Liver (tissue), 9 donors: ENCODE measurements around the gene LDB3. TPM values are rescaled to one million over a fixed set of nuclear protein-coding genes. Genes with fewer than 3 reads are reported as not detected.

ENCODE experiments used
- DNase-seq: peaks from one replicate; pipeline ENCODE4 v3.0.0-alpha.2; 2017; ENCODE audit warnings: low spot score
- H3K27ac ChIP-seq, 2 donors: one replicate each; pipeline ENCODE4 v1.7.0; 2013; ENCODE audit warnings: inconsistent platforms in 2 of 2, low read length in 2 of 2, control low read depth in 1 of 2, low read depth in 1 of 2, mild to moderate bottlenecking in 1 of 2
- H3K27me3 ChIP-seq, 4 donors: one replicate each; pipeline versions ENCODE4 v1.6.1 to v1.7.0; 2013; ENCODE audit warnings: low read length in 3 of 4, inconsistent platforms in 1 of 4, mild to moderate bottlenecking in 1 of 4, moderate library complexity in 1 of 4; ENCODE audit not compliant: control insufficient read depth in 4 of 4, insufficient read depth in 4 of 4
- H3K36me3 ChIP-seq, 4 donors: one replicate each; pipeline versions ENCODE4 v1.6.1 to v1.7.0; 2013; ENCODE audit warnings: low read length in 3 of 4, mild to moderate bottlenecking in 3 of 4, low read depth in 1 of 4, moderate library complexity in 1 of 4; ENCODE audit not compliant: control insufficient read depth in 4 of 4, insufficient read depth in 3 of 4
- H3K4me1 ChIP-seq, 4 donors: one replicate each; pipeline versions ENCODE4 v1.6.1 to v1.7.0; 2013; ENCODE audit warnings: low read length in 3 of 4, mild to moderate bottlenecking in 3 of 4, moderate library complexity in 1 of 4; ENCODE audit not compliant: control insufficient read depth in 4 of 4, insufficient read depth in 4 of 4
- H3K4me3 ChIP-seq, 3 donors: one replicate each; pipeline versions ENCODE4 v1.6.1 to v1.7.0; 2013; ENCODE audit warnings: low read length in 3 of 3, control low read depth in 1 of 3, low read depth in 1 of 3, mild to moderate bottlenecking in 1 of 3
- H3K9ac ChIP-seq, 2 donors: one replicate each; pipeline ENCODE4 v1.7.0; 2013; ENCODE audit warnings: low read length in 2 of 2, mild to moderate bottlenecking in 2 of 2, moderate library complexity in 2 of 2, control low read depth in 1 of 2, low read depth in 1 of 2
- H3K9me3 ChIP-seq, 4 donors: one replicate each; pipeline versions ENCODE4 v1.6.1 to v1.7.0; 2013; ENCODE audit warnings: low read length in 3 of 4; ENCODE audit not compliant: control insufficient read depth in 4 of 4
- ATF3 ChIP-seq: IDR thresholded peaks from 2 replicates; pipeline ENCODE4 v1.6.1; 2016; ENCODE audit warnings: antibody characterized with exemption
- CTCF ChIP-seq: fragments of 150-350 bp; IDR thresholded peaks from 2 replicates; pipeline ENCODE4 v1.5.1; 2017; ENCODE audit warnings: improper control_type of control experiment, low read depth, low read length; ENCODE audit not compliant: missing input control
- EGR1 ChIP-seq, 2 donors: IDR thresholded peaks; 2 replicates each; pipeline ENCODE4 v1.6.1; 2016 to 2018; ENCODE audit warnings: antibody characterized with exemption in 2 of 2, low read depth in 2 of 2
- FOXA1 ChIP-seq: IDR thresholded peaks from 2 replicates; pipeline ENCODE4 v1.6.1; 2016; ENCODE audit warnings: antibody characterized with exemption
- FOXA2 ChIP-seq: IDR thresholded peaks from 2 replicates; pipeline ENCODE4 v1.6.1; 2016; ENCODE audit warnings: antibody characterized with exemption
- GABPA ChIP-seq, 2 donors: IDR thresholded peaks in 1 of 2; conservative IDR thresholded peaks in 1 of 2; 2 replicates each; pipeline ENCODE4 v1.6.1; 2016; ENCODE audit warnings: antibody characterized with exemption in 2 of 2, mild to moderate bottlenecking in 1 of 2, moderate library complexity in 1 of 2
- HNF4A ChIP-seq, 2 donors: conservative IDR thresholded peaks; 2 replicates each; pipeline ENCODE4 v1.6.1; 2016; ENCODE audit warnings: antibody characterized with exemption in 2 of 2, mild to moderate bottlenecking in 2 of 2
- JUND ChIP-seq, 2 donors: IDR thresholded peaks; 2 replicates each; pipeline ENCODE4 v1.6.1; 2016; ENCODE audit warnings: antibody characterized with exemption in 2 of 2
- MAX ChIP-seq: IDR thresholded peaks from 2 replicates; pipeline ENCODE4 v1.6.1; 2016; ENCODE audit warnings: antibody characterized with exemption
- NR2F2 ChIP-seq: IDR thresholded peaks from 2 replicates; pipeline ENCODE4 v1.6.1; 2016; ENCODE audit warnings: antibody characterized with exemption
- REST ChIP-seq: IDR thresholded peaks from 2 replicates; pipeline ENCODE4 v1.6.1; 2016; ENCODE audit warnings: antibody characterized with exemption, mild to moderate bottlenecking
- RXRA ChIP-seq, 2 donors: IDR thresholded peaks; 2 replicates each; pipeline ENCODE4 v1.6.1; 2017 to 2018; ENCODE audit warnings: antibody characterized with exemption in 2 of 2, mild to moderate bottlenecking in 1 of 2
- TAF1 ChIP-seq: conservative IDR thresholded peaks from 2 replicates; pipeline ENCODE4 v1.6.1; 2016; ENCODE audit warnings: antibody characterized with exemption, mild to moderate bottlenecking
- ZBTB33 ChIP-seq: IDR thresholded peaks from 2 replicates; pipeline ENCODE4 v1.6.1; 2016; ENCODE audit warnings: antibody characterized with exemption
- WGBS: extraction: QIAGEN DNeasy Blood & Tissue Kit; methylation state at CpG from one replicate; pipeline ENCODE4 v1.1.7; 2013; 5-methylcytosine and 5-hydroxymethylcytosine counted together
- polyA plus RNA-seq, 2 donors: library from polyadenylated mRNA; stranded (reverse) in 1 of 2; unstranded in 1 of 2; fragments of 200-250 nt in 1 of 2; fragments of >200 nt in 1 of 2; fragmentation: Nextera tagmentation in 1 of 2; extraction: Ambion mirVana in 1 of 2; gene quantifications; one replicate each; pipeline versions ENCODE4 v1.2.1 to v1.2.3, GENCODE V29; 2013 to 2015
- total RNA-seq, 2 donors: library from RNA; depleted of rRNA; stranded (reverse); fragments of >200 nt; gene quantifications; one replicate each; pipeline ENCODE4 v1.2.3, GENCODE V29; 2014
- donor health status: healthy.
- donor health status: healthy.
- donor health status: healthy.
- donor health status: healthy.
- donor health status: healthy.

The LDB3 gene
- total and polyA plus RNA-seq, 4 donors = 0.09 to 0.42 (median 0.15) TPM; not detected in 1

GRCh38 chr10:86659161-86659691 is 9.1 kb upstream of the LDB3 start:
- no peak for DNase-seq
- Histone ChIP-seq H3K36me3 (no peaks in the 10 kb centered on the region), H3K27me3 (no peaks in the 10 kb centered on the region), H3K27ac (no peak overlapping the region), H3K4me3 (no peak overlapping the region), H3K9me3 (no peaks in the 10 kb centered on the region), H3K9ac (no peak overlapping the region), H3K4me1 (no peaks in the 10 kb centered on the region)
- no peak for TF ChIP-seq GABPA (IDR thresholded peaks at IDR 0.05 in 1 of 2, conservative IDR thresholded peaks at IDR 0.05 in 1 of 2)
- no peak for TF ChIP-seq FOXA2
- no peak for TF ChIP-seq HNF4A (conservative IDR thresholded peaks at IDR 0.05)
- TF ChIP-seq EGR1 (IDR thresholded peaks at IDR 0.05; ENCODE audit: low read depth in 2 of 2) = no peak
- no peak for TF ChIP-seq MAX
- TF ChIP-seq ZBTB33 = no peak
- TF ChIP-seq FOXA1 = no peak
- no peak for TF ChIP-seq NR2F2
- TF ChIP-seq REST = no peak
- TF ChIP-seq TAF1 = no peak
- TF ChIP-seq JUND (IDR thresholded peaks at IDR 0.05) = no peak
- TF ChIP-seq ATF3 = no peak
- TF ChIP-seq CTCF = no peak
- TF ChIP-seq RXRA (IDR thresholded peaks at IDR 0.05) = no peak
- 90% methylated on average over 19 of the region's 19 CpGs for WGBS
